PFSK-1 (cell line): ENCODE results near the gene TMED3.

ENCODE experiments used
- POLR2AphosphoS5 ChIP-seq: IDR thresholded peaks from 2 replicates; pipeline ENCODE4 v1.6.1; 2012; ENCODE audit warnings: low read depth, mild to moderate bottlenecking, control low read depth, low read length, moderate library complexity
- TAF1 ChIP-seq: IDR thresholded peaks from 2 replicates; pipeline ENCODE4 v1.6.1; 2012; ENCODE audit warnings: low read length, control low read depth, borderline replicate concordance; ENCODE audit not compliant: insufficient read depth
- TF ChIP-seq, protein P1 (sequence below), 2 experiments: IDR thresholded peaks; 2 replicates each; pipeline versions ENCODE4 v1.6.1 to v1.8.0; 2011 to 2012; ENCODE audit warnings: low read depth in 2 of 2, low read length in 2 of 2, control low read depth in 1 of 2, inconsistent platforms in 1 of 2, mild to moderate bottlenecking in 1 of 2, moderate library complexity in 1 of 2; ENCODE audit not compliant: insufficient read depth in 1 of 2

GRCh38 chr15:79314186-79314585 lies 3.3 kb downstream of the TMED3 start:
- TF ChIP-seq, protein P1, sequence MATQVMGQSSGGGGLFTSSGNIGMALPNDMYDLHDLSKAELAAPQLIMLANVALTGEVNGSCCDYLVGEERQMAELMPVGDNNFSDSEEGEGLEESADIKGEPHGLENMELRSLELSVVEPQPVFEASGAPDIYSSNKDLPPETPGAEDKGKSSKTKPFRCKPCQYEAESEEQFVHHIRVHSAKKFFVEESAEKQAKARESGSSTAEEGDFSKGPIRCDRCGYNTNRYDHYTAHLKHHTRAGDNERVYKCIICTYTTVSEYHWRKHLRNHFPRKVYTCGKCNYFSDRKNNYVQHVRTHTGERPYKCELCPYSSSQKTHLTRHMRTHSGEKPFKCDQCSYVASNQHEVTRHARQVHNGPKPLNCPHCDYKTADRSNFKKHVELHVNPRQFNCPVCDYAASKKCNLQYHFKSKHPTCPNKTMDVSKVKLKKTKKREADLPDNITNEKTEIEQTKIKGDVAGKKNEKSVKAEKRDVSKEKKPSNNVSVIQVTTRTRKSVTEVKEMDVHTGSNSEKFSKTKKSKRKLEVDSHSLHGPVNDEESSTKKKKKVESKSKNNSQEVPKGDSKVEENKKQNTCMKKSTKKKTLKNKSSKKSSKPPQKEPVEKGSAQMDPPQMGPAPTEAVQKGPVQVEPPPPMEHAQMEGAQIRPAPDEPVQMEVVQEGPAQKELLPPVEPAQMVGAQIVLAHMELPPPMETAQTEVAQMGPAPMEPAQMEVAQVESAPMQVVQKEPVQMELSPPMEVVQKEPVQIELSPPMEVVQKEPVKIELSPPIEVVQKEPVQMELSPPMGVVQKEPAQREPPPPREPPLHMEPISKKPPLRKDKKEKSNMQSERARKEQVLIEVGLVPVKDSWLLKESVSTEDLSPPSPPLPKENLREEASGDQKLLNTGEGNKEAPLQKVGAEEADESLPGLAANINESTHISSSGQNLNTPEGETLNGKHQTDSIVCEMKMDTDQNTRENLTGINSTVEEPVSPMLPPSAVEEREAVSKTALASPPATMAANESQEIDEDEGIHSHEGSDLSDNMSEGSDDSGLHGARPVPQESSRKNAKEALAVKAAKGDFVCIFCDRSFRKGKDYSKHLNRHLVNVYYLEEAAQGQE (IDR thresholded peaks at IDR 0.05; ENCODE audit: insufficient read depth in 1 of 2, low read depth in 2 of 2, low read length in 2 of 2) = no peak
- TF ChIP-seq TAF1 (no peak), POLR2AphosphoS5 (no peak)
